8988T (cell line): ENCODE results near the gene GPR156.

Experiments
- DNase-seq: peaks from one replicate; pipeline ENCODE4 v3.0.0; 2011

The GPR156 gene

GRCh38 chr3:120192159-120192558, 92.9 kb downstream of the GPR156 start:
- no peak for DNase-seq

DNA sequence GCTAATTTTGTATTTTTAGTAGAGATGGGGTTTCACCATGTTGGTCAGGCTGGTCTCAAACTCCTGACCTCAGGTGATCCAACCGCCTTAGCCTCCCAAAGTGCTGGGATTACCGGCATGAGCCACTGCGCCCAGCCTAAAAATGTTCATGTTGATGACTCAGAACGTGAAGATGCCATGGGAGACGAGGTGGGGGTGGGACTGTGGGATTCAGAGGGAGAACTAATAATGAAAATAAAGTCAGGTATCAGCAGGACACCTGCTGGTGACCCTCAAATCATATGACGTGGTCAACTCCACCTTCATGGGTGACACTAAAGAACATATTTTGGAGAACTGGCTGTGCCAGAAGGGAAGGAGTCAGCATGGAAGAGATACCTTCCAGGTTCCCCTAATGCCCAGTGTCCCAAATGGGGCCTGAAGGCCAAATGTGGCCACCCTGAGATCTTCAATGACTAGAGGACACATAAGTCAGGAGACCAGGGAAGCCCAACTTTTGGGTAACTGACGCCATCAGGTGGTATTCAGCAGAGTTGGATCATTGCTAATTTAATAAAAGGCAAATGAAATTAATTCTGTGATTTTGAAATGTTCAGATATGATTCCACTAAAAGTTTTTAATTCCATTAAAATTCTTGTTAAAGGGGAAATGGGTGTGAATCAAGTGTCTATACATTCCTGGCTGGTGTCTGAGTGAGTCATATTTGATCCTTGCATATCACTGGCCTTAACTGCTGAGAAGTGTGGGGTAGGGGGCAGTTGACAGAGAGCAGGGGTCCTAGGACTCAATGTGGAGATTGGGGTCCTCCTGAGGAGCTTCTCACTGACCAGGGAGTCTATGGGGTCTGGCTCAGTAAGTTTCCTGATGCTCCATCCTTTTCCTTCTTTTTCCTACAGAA, 102.2 kb downstream of the GPR156 start:
- no peak for DNase-seq

DNA sequence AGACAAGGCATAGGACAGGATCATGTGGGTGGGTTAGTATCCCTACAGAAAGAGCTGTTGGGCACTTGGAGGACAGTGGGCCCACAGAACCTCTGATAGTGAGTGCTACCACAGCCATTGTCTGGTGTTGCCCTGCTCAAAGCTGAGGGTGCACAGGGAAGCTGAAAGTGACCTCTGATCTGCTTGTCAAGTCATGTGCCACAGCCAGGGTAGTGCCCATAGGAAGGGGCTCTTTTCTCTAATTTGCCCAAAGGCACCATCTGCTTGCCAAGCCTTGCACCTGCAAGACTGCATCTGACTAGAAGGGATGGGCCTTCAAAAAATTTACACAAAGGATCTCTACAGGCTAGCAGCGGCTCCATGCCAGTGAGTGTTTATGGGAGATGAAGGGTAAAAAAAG, 103.4 kb downstream of the GPR156 start:
- DNase-seq, result no peak

GRCh38 chr3:120180731-120181412, 104.2 kb downstream of the GPR156 start:
- DNase-seq, result no peak

DNA sequence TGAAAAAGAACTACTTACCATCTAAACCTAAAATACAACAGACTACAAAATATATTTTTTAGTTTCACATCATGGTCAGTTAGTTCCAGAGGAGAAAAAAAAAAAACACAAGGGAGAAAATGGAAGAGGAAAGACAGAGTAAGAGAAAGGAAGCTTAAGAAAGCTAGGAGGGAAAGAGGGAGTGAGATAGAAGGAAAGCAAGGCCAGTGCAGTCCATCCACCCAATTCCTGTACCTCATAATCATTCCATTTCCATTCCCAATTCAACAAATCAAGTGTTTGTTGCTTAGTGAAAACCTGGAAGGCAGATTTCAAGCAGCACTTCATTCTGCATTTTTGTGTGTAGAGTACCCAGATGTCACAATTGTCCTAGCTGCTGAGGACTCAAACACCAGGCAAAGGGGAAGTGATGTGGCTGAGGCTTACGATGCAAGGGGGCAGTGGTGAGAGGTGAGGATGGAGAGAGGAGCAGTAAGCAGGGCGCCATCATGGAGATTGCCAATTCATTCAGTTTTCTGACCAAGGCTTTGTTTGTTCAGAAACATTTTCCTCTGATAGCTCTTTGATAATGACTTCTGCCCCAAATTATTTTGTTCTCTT, 107.2 kb downstream of the GPR156 start:
- peak; percentile 16 for DNase-seq

DNA sequence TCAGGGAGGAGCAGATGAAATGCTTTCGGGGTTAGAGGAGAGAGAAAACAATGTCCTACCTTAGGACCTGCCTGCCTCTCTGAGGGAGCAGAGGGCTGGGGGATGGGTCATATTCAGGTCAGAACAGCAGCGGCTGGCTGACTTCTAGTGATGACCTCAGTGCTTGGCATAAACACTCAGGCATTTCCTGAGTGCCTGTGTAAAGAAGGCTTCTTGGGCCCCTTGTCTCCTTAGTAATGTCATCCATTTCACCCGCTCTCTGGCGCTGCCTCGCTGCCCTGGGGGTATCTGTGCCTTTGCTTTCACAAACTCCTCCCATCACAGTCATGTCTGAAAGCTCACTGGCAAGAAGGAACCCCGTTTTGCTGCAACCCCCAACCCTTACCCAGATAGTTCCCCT, 107.9 kb downstream of the GPR156 start:
- DNase-seq, result peak; percentile 56

DNA sequence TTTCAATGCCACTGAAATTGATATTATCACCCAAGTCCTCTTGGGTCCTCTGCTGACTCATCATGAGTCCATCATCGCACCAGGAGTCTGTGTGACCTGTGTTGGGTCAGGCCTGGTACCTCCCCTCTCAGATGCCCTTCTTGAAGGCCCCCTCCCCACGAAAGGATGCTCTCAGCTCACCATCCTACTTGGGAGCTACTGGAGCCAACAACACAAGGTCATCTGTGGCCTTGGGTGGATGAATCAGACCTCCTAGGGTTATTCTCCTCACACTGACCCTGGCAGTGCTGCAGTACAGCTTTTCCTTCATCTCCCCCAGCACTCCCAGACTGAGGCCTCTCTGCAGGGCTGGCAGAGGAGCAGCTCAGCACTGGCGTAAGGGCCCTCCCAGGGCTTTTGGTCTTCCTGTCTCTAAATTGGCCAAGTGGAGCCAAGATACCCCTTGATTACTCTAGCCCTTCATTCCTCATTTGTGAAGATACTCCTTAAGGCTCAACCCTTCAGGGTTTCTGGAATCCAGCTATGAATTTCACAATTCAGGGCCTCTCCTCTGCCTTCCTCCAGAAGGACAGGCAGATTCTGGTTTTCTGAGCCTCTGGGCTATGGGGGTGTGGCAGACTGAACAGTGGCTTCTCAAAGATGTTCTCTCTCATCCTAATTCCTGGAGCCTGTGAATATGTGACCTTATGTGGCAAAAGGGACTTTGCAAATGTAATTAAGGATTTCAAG, 110.0 kb downstream of the GPR156 start:
- DNase-seq, result no peak

- no peak for DNase-seq
These were observed 111.9 kb downstream of the GPR156 start for GRCh38 chr3:120173056-120173675.

DNA sequence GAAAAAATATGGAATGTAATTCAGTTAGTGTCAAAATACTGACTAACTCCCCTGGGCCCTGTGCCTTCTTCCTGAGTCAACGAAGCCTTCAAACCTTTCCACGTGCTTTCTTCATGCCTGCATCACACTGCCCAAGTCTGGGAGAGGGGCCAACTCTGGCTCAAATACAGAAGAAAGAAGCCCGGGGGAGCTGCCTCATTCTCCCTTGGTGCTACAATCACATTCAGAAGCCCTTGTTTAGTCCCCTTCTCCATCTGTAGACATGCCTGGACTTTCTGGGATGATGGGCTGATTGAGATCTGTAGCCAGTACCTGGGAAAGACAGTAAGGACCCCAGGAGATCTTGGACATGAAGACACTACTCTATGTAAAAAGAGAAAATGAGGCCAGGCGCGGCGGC, 113.0 kb downstream of the GPR156 start:
- DNase-seq, result no peak

DNA sequence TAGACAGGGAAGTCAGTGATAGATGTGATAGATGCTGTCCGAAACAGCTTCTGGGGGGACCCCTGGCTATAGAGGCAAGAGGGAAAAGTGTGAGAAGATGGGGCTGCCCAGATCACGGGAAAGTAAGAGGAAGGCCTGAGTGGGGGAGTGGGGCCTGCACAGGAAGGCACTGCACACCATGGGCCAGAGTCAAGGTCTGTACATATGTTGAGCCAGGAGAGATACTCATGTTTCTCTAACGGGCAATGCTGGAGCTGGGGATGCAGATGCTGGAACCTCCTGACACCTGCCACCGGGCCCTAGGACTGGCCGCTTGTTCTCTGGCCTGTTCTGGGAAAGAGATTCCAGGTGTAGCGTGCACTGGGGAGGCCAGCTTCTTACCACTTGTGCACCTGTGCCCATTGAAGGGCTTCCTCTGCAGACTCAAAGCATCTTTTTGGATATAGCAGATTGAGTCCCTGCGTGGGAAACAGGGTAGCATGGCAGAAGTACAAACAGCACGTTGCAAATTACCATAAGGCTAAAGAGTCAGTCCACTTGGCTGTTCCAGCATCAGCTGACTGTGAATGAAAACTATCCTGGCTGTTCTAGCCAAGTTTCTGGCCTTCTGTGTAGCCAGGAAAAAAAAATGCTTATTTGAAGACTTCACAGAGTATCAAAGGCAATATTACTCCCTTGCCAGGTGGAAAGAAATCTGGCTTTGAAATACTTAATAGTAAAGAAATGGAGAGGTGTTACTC, 113.7 kb downstream of the GPR156 start:
- no peak for DNase-seq

- peak; percentile 20 for DNase-seq
These were observed 114.8 kb downstream of the GPR156 start for GRCh38 chr3:120170223-120170622.

DNA sequence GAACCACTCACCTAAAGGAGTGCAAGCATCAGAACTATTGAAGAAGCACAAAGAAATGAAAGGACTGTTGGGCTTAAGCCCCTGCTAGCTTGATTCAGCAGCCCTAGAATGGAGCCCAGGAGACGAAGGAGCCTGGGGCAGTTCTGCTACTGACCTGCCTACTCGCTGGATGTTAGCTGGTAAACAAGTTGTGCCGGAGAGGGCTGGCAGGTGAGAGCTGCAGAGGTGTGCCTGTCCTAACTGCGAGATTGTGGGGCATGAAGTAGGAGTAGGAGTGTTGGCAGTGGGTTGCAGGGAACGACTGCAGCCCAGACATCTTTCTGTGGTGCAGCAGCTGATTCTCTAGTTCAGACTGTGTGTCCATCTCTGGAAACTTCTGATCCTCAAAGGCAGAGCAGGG, 115.6 kb downstream of the GPR156 start:
- DNase-seq, result no peak

GRCh38 chr3:120168611-120169010, 116.4 kb downstream of the GPR156 start:
- DNase-seq, result no peak

- no peak for DNase-seq
These were observed 117.0 kb downstream of the GPR156 start for GRCh38 chr3:120168038-120168437.

GRCh38 chr3:120167488-120167887, 117.5 kb downstream of the GPR156 start:
- DNase-seq, result no peak

DNA sequence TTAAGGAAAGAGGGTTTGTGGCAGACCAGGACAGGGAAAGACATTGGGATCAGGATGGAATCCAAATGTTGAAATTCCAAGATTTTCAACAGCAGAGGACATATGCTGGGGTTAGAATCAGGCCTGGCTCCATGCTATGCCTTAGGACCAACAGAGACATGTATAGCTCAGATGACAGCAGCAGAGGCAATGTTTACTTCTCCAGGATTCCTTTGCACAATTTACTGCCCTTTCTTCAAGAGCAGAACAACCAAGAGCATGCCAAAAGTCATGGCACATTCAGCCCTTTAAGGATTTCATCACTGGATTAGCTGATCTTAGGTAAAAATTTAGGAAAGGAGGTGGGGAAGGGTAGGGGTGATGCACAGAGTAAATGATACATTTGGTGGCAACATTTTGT, 121.2 kb downstream of the GPR156 start:
- no peak for DNase-seq

DNA sequence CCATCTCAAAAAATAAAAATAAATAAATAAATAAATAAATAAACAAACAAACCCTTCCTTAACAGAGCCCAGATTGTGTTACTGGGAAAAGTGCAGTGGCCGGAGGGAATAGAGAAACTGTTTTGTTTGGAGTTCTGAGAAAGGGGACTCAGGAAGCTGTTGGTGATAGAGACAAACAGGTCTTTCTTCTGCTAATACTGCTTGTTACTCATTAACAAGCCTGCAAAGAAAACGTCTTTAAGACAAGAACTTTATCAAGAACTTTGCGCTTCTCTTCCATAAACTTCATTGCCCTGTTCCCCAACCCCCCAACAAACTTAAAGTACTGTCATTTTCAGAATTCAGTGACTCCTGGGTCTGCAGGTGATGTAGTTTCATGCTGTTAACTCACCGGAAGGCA, 122.0 kb downstream of the GPR156 start:
- DNase-seq, result no peak

DNA sequence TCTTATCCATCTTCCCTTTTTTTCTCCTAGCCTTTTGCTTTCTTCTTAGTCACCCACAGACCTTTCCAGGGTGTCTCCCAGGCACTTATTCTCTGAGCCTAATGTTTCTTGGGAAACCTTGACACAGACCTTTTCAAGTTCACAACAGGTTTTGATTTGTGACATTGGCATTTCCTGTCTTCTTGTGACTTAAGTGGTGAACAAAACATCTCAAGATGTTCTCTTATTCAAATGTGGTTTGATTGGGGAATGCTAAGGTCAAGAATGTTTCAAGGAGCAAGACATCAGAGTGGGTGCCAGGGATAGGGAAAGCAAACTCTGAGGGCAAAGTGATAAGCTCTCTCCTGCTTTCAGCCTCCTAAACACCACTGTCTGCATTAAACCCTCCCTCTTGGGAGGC, 122.6 kb downstream of the GPR156 start:
- no peak for DNase-seq

GRCh38 chr3:120161902-120162301, 123.1 kb downstream of the GPR156 start:
- no peak for DNase-seq

DNA sequence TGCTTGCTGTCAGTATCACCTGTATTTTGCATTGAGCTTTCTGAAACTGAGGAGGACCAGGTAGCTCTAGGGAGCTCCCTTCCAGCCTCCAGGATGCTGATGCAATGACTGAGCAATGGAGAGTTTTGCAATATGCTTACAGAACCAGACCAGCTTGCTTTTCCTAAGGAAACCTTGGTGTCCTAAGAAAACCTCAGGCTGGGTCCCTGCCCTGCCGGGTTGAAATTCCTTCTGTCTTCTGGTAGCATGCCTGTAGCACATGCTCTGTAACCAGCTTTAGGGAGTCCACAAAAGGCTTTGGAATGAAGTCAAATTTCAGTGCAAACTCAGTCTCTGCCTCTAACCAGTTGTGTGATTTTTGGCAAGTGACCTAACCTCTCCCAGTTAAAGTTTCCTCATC, 125.0 kb downstream of the GPR156 start:
- DNase-seq, result no peak

DNA sequence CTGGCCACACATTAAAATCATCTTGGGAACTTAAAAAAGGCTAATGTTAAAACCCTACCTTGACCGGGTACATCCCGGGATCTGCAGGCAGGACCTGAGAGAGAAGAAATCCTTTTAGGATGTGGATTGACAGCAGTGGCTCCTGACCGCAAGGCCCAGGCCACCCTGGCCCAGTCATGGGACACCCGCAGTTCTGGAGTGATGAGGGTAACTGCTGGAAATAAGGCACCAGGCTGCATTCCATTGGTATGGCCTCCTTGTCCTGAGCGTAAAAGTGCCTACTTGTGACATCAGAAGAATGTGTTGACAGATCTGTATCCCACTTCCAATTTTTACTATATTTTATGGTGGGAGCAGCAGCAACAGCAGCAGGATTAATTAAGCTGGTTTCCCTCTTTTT, 127.3 kb downstream of the GPR156 start:
- DNase-seq, result no peak

- DNase-seq, result no peak
These were observed 127.9 kb downstream of the GPR156 start for GRCh38 chr3:120157113-120157512.
